ENCODE results near the gene SKAP1. TPM values are rescaled to one million over a fixed set of nuclear protein-coding genes. Genes with fewer than 3 reads are reported as not detected.

The SKAP1 gene
- total and polyA plus RNA-seq, 2 donors (not counting 1 experiment from before 2014, with no cell fraction given): not detected

- Histone ChIP-seq H3K4me3 (replicated peaks in 1 of 4; ENCODE audit: control extremely low read depth in 1 of 4, insufficient read depth in 1 of 4, low read depth in 3 of 4, low read length in 4 of 4) (no peak overlapping the region), H2AFZ (ENCODE audit: low read length) (no peak overlapping the region), H3K9ac (ENCODE audit: insufficient read depth, low read length) (no peak overlapping the region), H3K27me3 (ENCODE audit: control insufficient read depth, insufficient read depth, low read length) (peaks cover 10% of the 10 kb centered on the region), H3K4me1 (ENCODE audit: control insufficient read depth, extremely low read depth, insufficient read depth, low read length) (no peaks in the 10 kb centered on the region), H3K4me2 (ENCODE audit: extremely low read depth, insufficient read depth, low read length) (no peak overlapping the region), H3K27ac (ENCODE audit: insufficient read depth, low read length) (no peak overlapping the region), H3K79me2 (ENCODE audit: control insufficient read depth, insufficient read depth, low read length) (no peaks in the 10 kb centered on the region), H4K20me1 (ENCODE audit: control insufficient read depth, extremely low read depth, insufficient read depth, low read length) (no peaks in the 10 kb centered on the region), H3K9me3 (ENCODE audit: control insufficient read depth, insufficient read depth, low read depth, low read length) (no peaks in the 10 kb centered on the region), H3K36me3 (ENCODE audit: control insufficient read depth, insufficient read depth, low read length) (no peaks in the 10 kb centered on the region)
- no peak for DNase-seq (ENCODE audit: low read depth in 2 of 2)
- TF ChIP-seq CTCF (conservative IDR thresholded peaks at IDR 0.05 in 1 of 2, IDR thresholded peaks at IDR 0.05 in 1 of 2; ENCODE audit: low read depth in 1 of 2, low read length in 2 of 2) (no peak), EZH2 (IDR thresholded peaks at IDR 0.05; ENCODE audit: low read length, missing control alignments) (no peak)
Measured at GRCh38 chr17:48134912-48135480, 295.0 kb downstream of the SKAP1 start.

- DNase-seq (ENCODE audit: low read depth in 2 of 2): no peak
- Histone ChIP-seq H4K20me1 (ENCODE audit: control insufficient read depth, extremely low read depth, insufficient read depth, low read length) (no peaks in the 10 kb centered on the region), H3K4me1 (ENCODE audit: control insufficient read depth, extremely low read depth, insufficient read depth, low read length) (no peaks in the 10 kb centered on the region), H3K36me3 (ENCODE audit: control insufficient read depth, insufficient read depth, low read length) (no peaks in the 10 kb centered on the region), H3K9ac (ENCODE audit: insufficient read depth, low read length) (no peak overlapping the region), H2AFZ (ENCODE audit: low read length) (no peak overlapping the region), H3K9me3 (ENCODE audit: control insufficient read depth, insufficient read depth, low read depth, low read length) (no peaks in the 10 kb centered on the region), H3K4me2 (ENCODE audit: extremely low read depth, insufficient read depth, low read length) (no peak overlapping the region), H3K4me3 (replicated peaks in 1 of 4; ENCODE audit: control extremely low read depth in 1 of 4, insufficient read depth in 1 of 4, low read depth in 3 of 4, low read length in 4 of 4) (no peak overlapping the region), H3K27me3 (ENCODE audit: control insufficient read depth, insufficient read depth, low read length) (peaks cover 7% of the 10 kb centered on the region), H3K27ac (ENCODE audit: insufficient read depth, low read length) (no peak overlapping the region), H3K79me2 (ENCODE audit: control insufficient read depth, insufficient read depth, low read length) (no peaks in the 10 kb centered on the region)
- no peak for TF ChIP-seq EZH2 (IDR thresholded peaks at IDR 0.05; ENCODE audit: low read length, missing control alignments)
- TF ChIP-seq CTCF (conservative IDR thresholded peaks at IDR 0.05 in 1 of 2, IDR thresholded peaks at IDR 0.05 in 1 of 2; ENCODE audit: low read depth in 1 of 2, low read length in 2 of 2): no peak
Measured at GRCh38 chr17:48132385-48132784, 297.6 kb downstream of the SKAP1 start.

- H3K27ac ChIP-seq (ENCODE audit: insufficient read depth, low read length): no peak overlapping the region
- no peaks in the 10 kb centered on the region for H4K20me1 ChIP-seq (ENCODE audit: control insufficient read depth, extremely low read depth, insufficient read depth, low read length)
- H3K4me1 ChIP-seq (ENCODE audit: control insufficient read depth, extremely low read depth, insufficient read depth, low read length): no peaks in the 10 kb centered on the region
- H3K9me3 ChIP-seq (ENCODE audit: control insufficient read depth, insufficient read depth, low read depth, low read length): no peaks in the 10 kb centered on the region
- no peak overlapping the region for H3K9ac ChIP-seq (ENCODE audit: insufficient read depth, low read length)
- DNase-seq (ENCODE audit: low read depth in 2 of 2): peak; percentile 51 to 79
- H3K79me2 ChIP-seq (ENCODE audit: control insufficient read depth, insufficient read depth, low read length): no peaks in the 10 kb centered on the region
- H2AFZ ChIP-seq (ENCODE audit: low read length): no peak overlapping the region
- no peak overlapping the region for H3K4me3 ChIP-seq (replicated peaks in 1 of 4; ENCODE audit: control extremely low read depth in 1 of 4, insufficient read depth in 1 of 4, low read depth in 3 of 4, low read length in 4 of 4)
- H3K27me3 ChIP-seq (ENCODE audit: control insufficient read depth, insufficient read depth, low read length): peaks cover 7% of the 10 kb centered on the region
- H3K36me3 ChIP-seq (ENCODE audit: control insufficient read depth, insufficient read depth, low read length): no peaks in the 10 kb centered on the region
- TF ChIP-seq EZH2 (IDR thresholded peaks at IDR 0.05; ENCODE audit: low read length, missing control alignments) (no peak), CTCF (conservative IDR thresholded peaks at IDR 0.05 in 1 of 2, IDR thresholded peaks at IDR 0.05 in 1 of 2; ENCODE audit: low read depth in 1 of 2, low read length in 2 of 2) (peak; percentile 86 to 94)
- H3K4me2 ChIP-seq (ENCODE audit: extremely low read depth, insufficient read depth, low read length): no peak overlapping the region
Measured at GRCh38 chr17:48131216-48131824, 298.7 kb downstream of the SKAP1 start.
